Measurements from ENCODE around the gene STK4. TPM values are rescaled to one million over a fixed set of nuclear protein-coding genes. Genes with fewer than 3 reads are reported as not detected.

Gene STK4
- total RNA-seq, 1 donor from 2014 or later: 9.3 TPM

GRCh38 chr20:45117581-45117980, 151.3 kb downstream of the STK4 start:
- DNase-seq (no peak), ATAC-seq (no peak)
- intact Hi-C loops (cut with micrococcal nuclease): no loop called here

GRCh38 chr20:45118028-45118427, 151.7 kb downstream of the STK4 start:
- no peak for ATAC-seq
- intact Hi-C loops (cut with micrococcal nuclease): no loop called here
- DNase-seq: no peak

- ATAC-seq: no peak
- intact Hi-C loops (cut with micrococcal nuclease): no loop called here
- no peak for DNase-seq
These were observed 153.4 kb downstream of the STK4 start for GRCh38 chr20:45119556-45120266.

- no peak for ATAC-seq
- intact Hi-C loops (cut with micrococcal nuclease): no loop called here
These were observed 155.1 kb downstream of the STK4 start for GRCh38 chr20:45121388-45121787.

GRCh38 chr20:45124365-45124764, 158.1 kb downstream of the STK4 start, which contains the start of gene WFDC12:
WFDC12 (minus strand) TSS chr20:45124465; CDS start chr20:45124447, 18 bp downstream.
- ATAC-seq: no peak
- DNase-seq: no peak
- intact Hi-C loops (cut with micrococcal nuclease): no loop called here

More at GRCh38 chr20:45121388-45121787, 155.1 kb downstream of the STK4 start:
- no peak for DNase-seq

GRCh38 chr20:45128099-45128498, 161.8 kb downstream of the STK4 start:
- DNase-seq: no peak

More at GRCh38 chr20:45128099-45128498, 161.8 kb downstream of the STK4 start:
- no peak for ATAC-seq
- intact Hi-C loops (cut with micrococcal nuclease): no loop called here

Other genes starting within 250 kb of the STK4 start
- 0.25 TPM for gene KCNK15, start 220.6 kb upstream of the STK4 start, total RNA-seq
- gene RIMS4, start 156.0 kb upstream of the STK4 start, total RNA-seq: 0.12 TPM
- 108 TPM for gene YWHAB, start 80.8 kb upstream of the STK4 start, total RNA-seq
- 2.7 TPM for gene PABPC1L, start 56.5 kb upstream of the STK4 start, total RNA-seq
- gene TOMM34, start 6.1 kb upstream of the STK4 start, total RNA-seq: 9.6 TPM
- not detected for gene KCNS1, start 134.6 kb downstream of the STK4 start, total RNA-seq
- gene WFDC5, start 148.7 kb downstream of the STK4 start, total RNA-seq: not detected
- gene WFDC12, start 158.0 kb downstream of the STK4 start, total RNA-seq: not detected
- 1.5 TPM for gene PI3, start 208.4 kb downstream of the STK4 start, total RNA-seq
- gene SEMG1, start 240.5 kb downstream of the STK4 start, total RNA-seq: not detected

All from left ventricle myocardium superior (tissue), 1 donor.